AG10803 (cell line): ENCODE results near the gene CCDC24.

Source experiments
- DNase-seq: peaks from one replicate; pipeline ENCODE4 v3.0.0; 2010; ENCODE audit warnings: low read depth
- H3K4me3 ChIP-seq: 2 replicates; pipeline ENCODE4 v1.5.1; 2011; ENCODE audit warnings: mild to moderate bottlenecking, low read length, control low read depth
- TF ChIP-seq, protein P1 (sequence below): conservative IDR thresholded peaks from 2 replicates; pipeline ENCODE4 v1.5.1; 2011; ENCODE audit warnings: mild to moderate bottlenecking, low read length, control low read depth, inconsistent platforms

Gene CCDC24

GRCh38 chr1:43947874-43948437, 43.4 kb upstream of the CCDC24 start:
- no peak for DNase-seq
- TF ChIP-seq, protein P1, sequence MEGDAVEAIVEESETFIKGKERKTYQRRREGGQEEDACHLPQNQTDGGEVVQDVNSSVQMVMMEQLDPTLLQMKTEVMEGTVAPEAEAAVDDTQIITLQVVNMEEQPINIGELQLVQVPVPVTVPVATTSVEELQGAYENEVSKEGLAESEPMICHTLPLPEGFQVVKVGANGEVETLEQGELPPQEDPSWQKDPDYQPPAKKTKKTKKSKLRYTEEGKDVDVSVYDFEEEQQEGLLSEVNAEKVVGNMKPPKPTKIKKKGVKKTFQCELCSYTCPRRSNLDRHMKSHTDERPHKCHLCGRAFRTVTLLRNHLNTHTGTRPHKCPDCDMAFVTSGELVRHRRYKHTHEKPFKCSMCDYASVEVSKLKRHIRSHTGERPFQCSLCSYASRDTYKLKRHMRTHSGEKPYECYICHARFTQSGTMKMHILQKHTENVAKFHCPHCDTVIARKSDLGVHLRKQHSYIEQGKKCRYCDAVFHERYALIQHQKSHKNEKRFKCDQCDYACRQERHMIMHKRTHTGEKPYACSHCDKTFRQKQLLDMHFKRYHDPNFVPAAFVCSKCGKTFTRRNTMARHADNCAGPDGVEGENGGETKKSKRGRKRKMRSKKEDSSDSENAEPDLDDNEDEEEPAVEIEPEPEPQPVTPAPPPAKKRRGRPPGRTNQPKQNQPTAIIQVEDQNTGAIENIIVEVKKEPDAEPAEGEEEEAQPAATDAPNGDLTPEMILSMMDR: no peak
- H3K4me3 ChIP-seq: peak overlapping the region; percentile 98

DNA sequence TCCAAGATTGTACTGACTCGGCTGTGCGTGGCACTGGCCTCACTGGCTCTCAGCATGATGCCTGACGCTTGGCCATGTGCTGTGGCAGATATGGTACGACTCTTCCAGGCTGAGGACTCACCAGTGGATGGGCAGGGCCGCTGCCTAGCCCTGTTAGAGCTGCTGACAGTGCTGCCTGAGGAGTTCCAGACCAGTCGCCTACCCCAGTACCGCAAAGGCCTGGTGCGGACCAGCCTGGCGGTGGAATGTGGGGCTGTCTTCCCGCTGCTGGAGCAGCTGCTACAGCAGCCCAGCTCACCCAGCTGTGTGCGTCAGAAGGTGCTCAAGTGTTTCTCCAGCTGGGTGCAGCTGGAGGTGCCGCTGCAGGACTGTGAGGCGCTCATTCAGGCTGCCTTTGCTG, 41.7 kb upstream of the CCDC24 start:
- H3K4me3 ChIP-seq: no peak overlapping the region
- TF ChIP-seq, protein P1: no peak
- no peak for DNase-seq

DNA sequence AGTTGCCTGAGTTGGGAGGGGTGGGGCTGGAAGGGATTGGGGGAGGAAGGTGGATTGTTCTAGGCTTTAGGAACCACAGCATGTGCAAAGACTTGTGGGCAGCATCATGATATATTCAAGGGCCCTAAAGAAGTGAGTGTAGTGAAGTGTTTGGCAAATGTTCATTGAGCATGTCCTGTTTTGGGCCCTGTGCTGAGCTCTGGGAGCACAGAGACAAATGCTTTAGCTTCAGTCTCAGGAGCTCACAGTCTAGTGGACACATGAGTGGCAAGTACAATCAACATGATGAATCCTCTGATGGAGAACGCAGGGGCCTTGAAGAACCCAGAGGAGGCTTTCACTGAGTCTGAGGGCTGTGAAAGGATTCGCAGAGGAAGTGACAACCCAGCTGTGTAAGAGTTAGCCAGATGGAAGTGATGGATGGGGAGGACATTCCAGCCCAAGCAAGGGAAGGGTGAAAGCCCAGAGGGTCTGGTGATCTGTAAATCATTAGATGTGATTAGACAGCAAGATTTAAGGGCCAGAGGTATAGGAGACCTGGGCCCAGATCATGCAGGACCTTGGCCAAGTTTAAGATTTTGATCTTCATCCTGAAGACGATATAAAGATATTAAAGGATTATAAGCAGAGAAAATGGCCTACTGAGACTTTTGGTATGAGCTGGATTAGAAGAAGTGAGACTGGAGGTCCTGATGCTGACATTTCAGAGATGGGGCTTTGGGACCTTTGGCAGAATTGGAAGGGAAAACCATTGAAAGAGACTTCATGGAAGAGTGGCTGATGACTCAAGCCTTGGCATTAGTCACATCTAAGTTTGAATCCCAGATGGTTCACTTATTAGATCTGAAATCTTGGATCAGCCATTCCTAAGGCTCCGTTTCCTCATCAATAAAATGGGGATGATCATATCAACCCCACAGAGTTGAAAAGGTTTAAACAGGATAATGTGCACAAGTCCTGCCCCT, 40.1 kb upstream of the CCDC24 start:
- TF ChIP-seq, protein P1: no peak
- no peak overlapping the region for H3K4me3 ChIP-seq
- no peak for DNase-seq

DNA sequence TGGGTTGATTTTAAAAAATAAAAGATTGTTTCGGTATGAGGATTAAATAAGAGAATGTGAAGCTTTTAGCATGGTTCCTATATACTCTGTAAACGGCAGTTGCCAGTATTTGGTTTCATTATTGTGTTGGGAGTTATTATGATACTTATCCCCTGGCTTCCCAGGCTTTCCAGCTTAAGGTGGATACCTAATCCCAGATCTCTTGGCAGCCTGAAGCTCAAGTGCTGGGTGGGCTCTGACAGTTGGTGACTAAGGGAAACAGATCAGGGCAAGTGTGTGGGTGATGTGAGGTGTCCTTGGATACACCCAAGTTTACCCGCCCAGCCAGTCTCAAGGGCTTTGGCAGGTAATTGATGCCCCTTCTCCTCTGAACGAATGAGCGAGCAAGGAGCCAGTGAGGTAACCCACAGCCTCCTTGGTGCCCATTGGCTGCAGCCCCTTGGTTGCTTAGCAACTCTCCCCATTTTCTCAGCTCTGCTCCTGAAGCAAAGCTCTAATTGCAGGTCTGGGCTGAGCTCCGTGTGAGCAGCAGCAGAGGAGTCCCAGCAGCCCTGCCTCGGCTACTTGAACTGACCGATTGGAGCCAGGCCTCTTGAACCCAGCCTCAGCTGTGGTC, 38.6 kb upstream of the CCDC24 start:
- no peak for DNase-seq
- TF ChIP-seq, protein P1: no peak

DNA sequence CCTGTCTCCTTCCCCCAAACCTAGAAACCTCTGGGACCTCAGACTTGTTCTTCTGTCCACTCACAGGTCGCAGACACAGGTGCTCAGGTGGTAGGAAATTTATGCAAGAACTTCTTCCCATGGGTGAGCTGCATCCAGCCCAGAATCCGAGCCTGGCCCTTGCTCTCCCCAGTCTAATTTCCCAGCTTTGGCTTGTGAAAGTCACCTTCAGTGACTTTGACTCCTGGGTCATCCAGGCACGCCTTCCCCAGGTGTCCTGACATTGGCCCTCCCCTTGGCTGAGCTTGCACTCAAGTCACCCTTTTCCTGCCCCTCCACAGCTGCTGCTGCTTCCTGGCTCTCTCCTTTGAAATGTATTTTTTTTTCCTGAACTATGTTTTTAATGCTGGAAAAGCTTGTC, 38.0 kb upstream of the CCDC24 start:
- no peak overlapping the region for H3K4me3 ChIP-seq
- DNase-seq: no peak
- TF ChIP-seq, protein P1: no peak

More for the DNA sequence above, 38.6 kb upstream of the CCDC24 start:
- no peak overlapping the region for H3K4me3 ChIP-seq

GRCh38 chr1:43954036-43954435, 37.4 kb upstream of the CCDC24 start:
- no peak overlapping the region for H3K4me3 ChIP-seq
- TF ChIP-seq, protein P1: no peak
- no peak for DNase-seq
